ENCODE results near the gene MVB12A. TPM values are rescaled to one million over a fixed set of nuclear protein-coding genes. Genes with fewer than 3 reads are reported as not detected.

MVB12A gene
- total RNA-seq, 1 donor, result 32.0 TPM

GRCh38 chr19:17466487-17466850 is 46.6 kb downstream of the MVB12A start:
- no peak overlapping the region for H3K4me3 ChIP-seq (ENCODE audit: low read depth, low read length)
- no peak for DNase-seq (ENCODE audit: low read depth)

DNA sequence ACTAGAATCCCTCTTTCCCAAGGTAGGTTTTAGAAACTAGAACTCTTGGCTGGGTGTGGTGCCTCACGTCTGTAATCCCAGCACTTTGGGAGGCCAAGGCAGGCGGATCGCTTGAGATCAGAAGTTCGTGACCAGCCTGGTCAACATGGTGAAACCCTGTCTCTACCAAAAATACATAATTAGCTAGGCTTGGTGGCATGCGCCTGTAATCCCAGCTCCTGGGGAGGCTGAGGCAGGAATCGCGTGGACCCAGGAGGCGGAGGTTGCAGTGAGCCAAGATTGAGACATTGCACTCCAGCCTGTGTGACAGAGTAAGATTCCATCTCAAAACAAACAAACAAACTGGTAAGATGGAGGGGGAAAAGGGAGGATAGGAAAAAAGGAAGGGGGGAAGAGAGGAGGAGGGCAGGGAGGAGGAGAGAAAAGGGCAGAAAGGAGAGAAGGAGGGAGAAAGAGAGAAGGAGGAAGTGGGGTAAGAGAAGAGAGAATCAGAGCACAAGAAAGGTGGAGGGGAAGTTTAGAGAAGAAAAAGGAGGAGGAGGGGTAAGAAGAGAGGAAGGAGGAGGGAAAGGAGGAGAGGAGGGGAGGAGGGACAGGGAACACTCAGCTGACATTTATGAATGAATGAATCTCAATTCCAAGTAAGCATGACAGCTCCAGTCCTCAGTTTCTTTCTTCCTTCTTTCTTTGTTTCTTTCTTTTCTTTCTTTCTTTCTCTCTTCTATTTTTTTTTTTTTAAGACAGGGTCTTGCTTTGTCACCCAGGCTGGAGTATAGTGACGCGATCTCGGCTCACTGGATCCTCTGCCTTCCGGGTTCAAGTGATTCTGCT is 47.8 kb downstream of the MVB12A start:
- no peak for DNase-seq (ENCODE audit: low read depth)
- no peak overlapping the region for H3K4me3 ChIP-seq (ENCODE audit: low read depth, low read length)
- TF ChIP-seq, protein P1, sequence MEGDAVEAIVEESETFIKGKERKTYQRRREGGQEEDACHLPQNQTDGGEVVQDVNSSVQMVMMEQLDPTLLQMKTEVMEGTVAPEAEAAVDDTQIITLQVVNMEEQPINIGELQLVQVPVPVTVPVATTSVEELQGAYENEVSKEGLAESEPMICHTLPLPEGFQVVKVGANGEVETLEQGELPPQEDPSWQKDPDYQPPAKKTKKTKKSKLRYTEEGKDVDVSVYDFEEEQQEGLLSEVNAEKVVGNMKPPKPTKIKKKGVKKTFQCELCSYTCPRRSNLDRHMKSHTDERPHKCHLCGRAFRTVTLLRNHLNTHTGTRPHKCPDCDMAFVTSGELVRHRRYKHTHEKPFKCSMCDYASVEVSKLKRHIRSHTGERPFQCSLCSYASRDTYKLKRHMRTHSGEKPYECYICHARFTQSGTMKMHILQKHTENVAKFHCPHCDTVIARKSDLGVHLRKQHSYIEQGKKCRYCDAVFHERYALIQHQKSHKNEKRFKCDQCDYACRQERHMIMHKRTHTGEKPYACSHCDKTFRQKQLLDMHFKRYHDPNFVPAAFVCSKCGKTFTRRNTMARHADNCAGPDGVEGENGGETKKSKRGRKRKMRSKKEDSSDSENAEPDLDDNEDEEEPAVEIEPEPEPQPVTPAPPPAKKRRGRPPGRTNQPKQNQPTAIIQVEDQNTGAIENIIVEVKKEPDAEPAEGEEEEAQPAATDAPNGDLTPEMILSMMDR (IDR thresholded peaks at IDR 0.05; ENCODE audit: insufficient read depth, low read depth, low read length), result no peak

More at GRCh38 chr19:17466487-17466850, 46.6 kb downstream of the MVB12A start:
- TF ChIP-seq, protein P1 (IDR thresholded peaks at IDR 0.05; ENCODE audit: insufficient read depth, low read depth, low read length), result no peak

DNA sequence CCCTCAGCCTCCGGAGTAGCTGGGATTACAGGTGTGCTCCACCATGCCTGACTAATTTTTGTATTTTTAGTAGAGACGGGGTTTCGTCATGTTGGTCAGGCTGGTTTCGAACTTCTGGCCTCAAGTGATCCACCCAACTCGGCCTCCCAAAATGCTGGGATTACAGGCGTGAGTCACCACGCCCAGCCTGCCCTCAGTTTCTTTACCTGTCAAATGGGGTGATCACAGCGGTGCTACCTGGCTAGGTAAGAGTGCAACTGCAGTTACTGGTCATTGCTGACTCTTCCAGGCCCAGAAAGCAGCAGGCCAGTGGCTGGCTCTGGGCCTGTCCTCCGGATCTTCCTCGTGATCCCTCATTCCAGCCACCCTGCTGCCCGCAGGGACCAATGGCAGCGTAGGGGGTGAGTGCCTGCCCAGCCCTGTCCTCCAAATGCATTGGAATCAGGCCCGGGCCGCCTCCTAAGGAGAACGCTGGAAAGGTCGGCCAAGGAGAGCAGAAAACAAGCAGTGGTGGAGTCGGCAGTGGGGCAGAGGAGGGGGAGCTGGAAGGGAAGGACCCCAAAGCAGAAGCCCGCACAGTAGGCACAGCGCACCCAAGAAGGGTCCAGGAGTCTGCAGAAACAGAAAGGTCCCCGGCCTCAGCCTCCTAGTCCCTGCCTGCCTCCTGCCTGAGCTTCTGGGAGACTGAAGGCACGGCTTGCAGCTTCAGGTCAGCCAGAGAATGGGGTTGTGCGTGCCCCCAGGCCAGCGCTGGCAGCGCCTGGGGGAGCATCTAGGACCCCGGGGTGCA is 48.6 kb downstream of the MVB12A start:
- no peak for DNase-seq (ENCODE audit: low read depth)
- TF ChIP-seq, protein P1 (IDR thresholded peaks at IDR 0.05; ENCODE audit: insufficient read depth, low read depth, low read length), result no peak
- H3K4me3 ChIP-seq (ENCODE audit: low read depth, low read length), result peak overlapping the region; percentile 77

GRCh38 chr19:17469092-17469480 is 49.2 kb downstream of the MVB12A start:
- no peak for DNase-seq (ENCODE audit: low read depth)
- H3K4me3 ChIP-seq (ENCODE audit: low read depth, low read length), result peak overlapping the region; percentile 77
- TF ChIP-seq, protein P1 (IDR thresholded peaks at IDR 0.05; ENCODE audit: insufficient read depth, low read depth, low read length), result no peak

DNA sequence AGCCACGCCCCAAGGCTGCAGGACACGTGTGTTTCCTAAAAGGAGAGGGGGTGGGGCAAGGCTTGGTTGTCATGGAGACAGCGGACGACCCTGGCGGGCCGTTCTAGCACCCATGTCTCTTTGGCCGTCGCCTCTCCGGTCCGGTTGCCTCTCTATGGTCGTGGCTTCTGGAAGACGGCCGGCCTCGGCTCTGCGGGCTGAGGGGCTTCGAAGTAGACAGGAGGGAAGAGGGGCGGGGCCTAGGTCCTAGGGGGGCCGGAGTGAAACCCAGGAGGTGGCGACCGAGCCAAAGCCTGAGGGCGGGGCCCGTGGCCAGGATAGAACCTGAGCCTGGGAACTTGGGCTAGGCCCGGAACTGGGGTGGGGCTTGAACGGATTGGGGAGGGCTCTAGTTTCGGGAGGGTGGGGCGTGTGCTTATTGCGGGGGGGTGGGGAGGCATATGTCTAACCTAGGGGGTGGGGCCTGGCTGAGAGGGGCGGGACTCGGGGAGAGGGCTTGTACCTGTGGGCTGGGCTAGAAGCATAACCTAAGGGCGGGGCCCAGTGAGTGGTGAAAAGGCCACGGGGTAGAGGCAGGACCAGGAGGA is 49.7 kb downstream of the MVB12A start:
- TF ChIP-seq, protein P1 (IDR thresholded peaks at IDR 0.05; ENCODE audit: insufficient read depth, low read depth, low read length), result no peak
- peak overlapping the region; percentile 77 for H3K4me3 ChIP-seq (ENCODE audit: low read depth, low read length)
- DNase-seq (ENCODE audit: low read depth), result peak; percentile 97

DNA sequence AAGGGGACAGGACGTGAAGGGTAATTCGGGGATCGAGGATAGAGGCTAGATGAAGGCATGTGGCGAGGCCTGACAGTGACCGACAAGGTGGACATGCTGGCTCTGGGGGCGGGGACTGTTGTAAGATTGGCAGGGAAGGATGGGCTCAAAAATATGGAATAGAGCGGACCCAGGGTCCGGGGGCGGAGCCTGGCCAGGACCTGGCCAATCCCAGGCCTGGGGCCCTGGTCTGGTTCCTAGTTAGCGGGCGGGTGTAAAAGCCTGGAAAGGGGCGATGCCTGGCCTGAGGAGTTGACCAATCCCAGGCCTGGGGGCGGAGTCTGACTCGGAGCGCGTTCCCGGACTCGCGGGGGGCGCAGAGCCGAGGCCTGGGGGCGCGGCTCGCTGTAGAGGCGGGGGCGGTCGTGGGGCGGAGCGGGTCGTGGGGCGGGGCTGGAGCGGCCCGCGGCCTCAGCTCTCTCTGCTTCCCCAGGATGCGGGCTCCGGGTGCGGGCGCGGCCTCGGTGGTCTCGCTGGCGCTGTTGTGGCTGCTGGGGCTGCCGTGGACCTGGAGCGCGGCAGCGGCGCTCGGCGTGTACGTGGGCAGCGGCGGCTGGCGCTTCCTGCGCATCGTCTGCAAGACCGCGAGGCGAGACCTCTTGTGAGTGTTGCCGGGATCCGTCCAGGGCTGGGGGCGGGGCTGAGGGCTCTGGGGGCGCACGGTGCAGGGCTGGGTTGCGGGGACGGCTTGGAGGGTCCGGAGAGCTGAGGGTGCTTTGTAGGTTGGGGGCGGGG is 50.4 kb downstream of the MVB12A start, which contains the start of gene SLC27A1:
TSS of gene SLC27A1 (plus strand) at position 457 of the 774 bp plus-strand sequence. CDS start at position 474, 17 bp downstream.
- peak; percentile 99 for DNase-seq (ENCODE audit: low read depth)
- TF ChIP-seq, protein P1 (IDR thresholded peaks at IDR 0.05; ENCODE audit: insufficient read depth, low read depth, low read length), result no peak
- H3K4me3 ChIP-seq (ENCODE audit: low read depth, low read length), result peak within 1 kb of the TSS; percentile 77

All from fibroblast of villous mesenchyme (primary cell).